PC-9 (cell line): Measurements from ENCODE around the gene VILL.

ENCODE experiments used
- EZH2 ChIP-seq: fragments of 200-600 bp; sonication (generic); IDR thresholded peaks from 2 replicates; pipeline ENCODE4 v1.8.0; 2017; ENCODE audit warnings: antibody characterized with exemption, low read depth
- TF ChIP-seq, protein P1 (sequence below): fragments of 200-600 bp; sonication (generic); conservative IDR thresholded peaks from 2 replicates; pipeline ENCODE4 v1.6.1; 2017; ENCODE audit warnings: mixed run types, antibody characterized with exemption, mild to moderate bottlenecking, moderate library complexity

DNA sequence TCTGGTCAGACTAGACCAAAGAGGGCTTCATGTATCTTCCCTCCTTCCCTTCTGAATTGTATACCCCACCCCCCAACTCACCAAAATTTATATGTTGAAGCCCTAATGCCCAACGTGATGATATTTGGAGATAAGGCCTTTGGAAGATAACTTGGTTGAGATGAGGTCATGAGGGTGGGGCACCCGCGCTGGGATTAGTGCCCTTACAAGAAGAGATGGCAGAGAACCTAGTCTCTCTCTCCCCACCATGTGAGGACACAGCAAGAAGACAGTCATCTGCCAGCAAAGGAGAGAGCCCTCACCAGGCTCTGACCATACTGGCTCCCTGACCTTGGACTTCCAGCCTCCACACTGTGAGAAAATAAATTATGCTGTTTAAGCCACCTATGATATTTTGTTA is 25.4 kb downstream of the VILL start:
- TF ChIP-seq, protein P1, sequence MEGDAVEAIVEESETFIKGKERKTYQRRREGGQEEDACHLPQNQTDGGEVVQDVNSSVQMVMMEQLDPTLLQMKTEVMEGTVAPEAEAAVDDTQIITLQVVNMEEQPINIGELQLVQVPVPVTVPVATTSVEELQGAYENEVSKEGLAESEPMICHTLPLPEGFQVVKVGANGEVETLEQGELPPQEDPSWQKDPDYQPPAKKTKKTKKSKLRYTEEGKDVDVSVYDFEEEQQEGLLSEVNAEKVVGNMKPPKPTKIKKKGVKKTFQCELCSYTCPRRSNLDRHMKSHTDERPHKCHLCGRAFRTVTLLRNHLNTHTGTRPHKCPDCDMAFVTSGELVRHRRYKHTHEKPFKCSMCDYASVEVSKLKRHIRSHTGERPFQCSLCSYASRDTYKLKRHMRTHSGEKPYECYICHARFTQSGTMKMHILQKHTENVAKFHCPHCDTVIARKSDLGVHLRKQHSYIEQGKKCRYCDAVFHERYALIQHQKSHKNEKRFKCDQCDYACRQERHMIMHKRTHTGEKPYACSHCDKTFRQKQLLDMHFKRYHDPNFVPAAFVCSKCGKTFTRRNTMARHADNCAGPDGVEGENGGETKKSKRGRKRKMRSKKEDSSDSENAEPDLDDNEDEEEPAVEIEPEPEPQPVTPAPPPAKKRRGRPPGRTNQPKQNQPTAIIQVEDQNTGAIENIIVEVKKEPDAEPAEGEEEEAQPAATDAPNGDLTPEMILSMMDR, result no peak
- TF ChIP-seq EZH2, result no peak
